ENCODE measurements around the gene USP33. TPM values are rescaled to one million over a fixed set of nuclear protein-coding genes. Genes with fewer than 3 reads are reported as not detected.
"Not testable (repeated sequence)": the region's sequence is repeated elsewhere in the genome, so short reads cannot be mapped to it uniquely, and the experiment has no call there.

USP33 gene
- total RNA-seq, 1 donor from 2014 or later = 75.9 TPM

DNA sequence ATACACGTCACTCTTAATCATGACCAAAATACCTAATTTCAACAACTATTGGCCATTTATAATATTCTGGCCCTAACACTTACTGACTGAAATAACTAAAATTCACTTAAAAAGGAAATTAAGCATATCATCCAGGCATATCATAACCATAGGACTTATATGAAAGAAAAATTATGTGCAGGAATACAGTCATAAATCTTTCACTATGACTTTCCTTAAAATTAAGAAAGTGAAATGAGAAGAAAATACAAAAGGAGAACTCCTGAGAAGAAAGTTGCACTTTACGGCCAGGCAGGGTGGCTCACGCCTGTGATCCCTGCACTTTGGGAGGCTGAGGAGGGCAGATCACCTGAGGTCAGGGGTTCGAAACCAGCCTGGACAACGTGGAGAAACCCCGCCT, 86.6 kb downstream of the USP33 start:
- no peak for DNase-seq (ENCODE audit: low read depth in 2 of 2)

DNA sequence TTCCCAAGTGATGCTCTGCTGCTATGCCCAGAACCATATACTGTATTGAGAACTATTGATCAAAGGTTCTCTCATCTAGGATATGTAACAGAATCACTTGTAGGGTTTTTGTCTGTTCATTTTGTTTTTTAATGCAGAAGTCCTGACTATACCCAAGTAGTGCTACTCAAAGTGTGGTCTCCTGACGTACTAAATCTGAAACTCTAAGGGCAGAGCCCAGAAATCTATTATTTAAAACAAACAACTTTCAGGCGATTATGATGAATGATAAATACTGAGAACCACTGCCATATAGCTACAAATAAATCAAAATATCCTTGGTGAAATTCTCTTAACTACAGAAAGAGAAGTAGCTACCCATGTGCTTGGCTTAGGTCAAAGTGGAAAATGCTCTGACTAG, 87.3 kb downstream of the USP33 start:
- DNase-seq (ENCODE audit: low read depth in 2 of 2) = no peak

DNA sequence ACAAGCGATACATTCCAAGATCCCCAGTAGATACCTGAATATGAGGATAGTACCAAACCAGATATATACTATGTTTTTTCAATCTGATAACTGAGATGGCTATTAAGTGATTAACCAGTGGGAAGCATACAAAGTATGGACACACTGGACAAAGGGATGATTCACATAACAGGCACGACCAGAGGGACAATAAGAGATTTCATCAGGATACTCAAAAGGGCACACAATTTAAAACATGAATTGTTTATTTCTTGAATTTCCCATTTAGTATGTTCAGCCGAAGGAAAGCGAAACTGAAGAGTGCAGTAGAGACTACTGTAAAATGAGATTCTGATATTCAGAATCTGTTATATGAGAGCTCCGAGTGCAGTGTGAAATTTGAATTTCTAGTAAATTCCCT, 87.8 kb downstream of the USP33 start:
- DNase-seq (ENCODE audit: low read depth in 2 of 2) = peak; percentile 30 to 69

GRCh38 chr1:77670330-77670729, 89.3 kb downstream of the USP33 start:
- no peak for DNase-seq (ENCODE audit: low read depth in 2 of 2)

- DNase-seq (ENCODE audit: low read depth in 2 of 2) = no peak
These were observed 90.7 kb downstream of the USP33 start for GRCh38 chr1:77668924-77669449.

DNA sequence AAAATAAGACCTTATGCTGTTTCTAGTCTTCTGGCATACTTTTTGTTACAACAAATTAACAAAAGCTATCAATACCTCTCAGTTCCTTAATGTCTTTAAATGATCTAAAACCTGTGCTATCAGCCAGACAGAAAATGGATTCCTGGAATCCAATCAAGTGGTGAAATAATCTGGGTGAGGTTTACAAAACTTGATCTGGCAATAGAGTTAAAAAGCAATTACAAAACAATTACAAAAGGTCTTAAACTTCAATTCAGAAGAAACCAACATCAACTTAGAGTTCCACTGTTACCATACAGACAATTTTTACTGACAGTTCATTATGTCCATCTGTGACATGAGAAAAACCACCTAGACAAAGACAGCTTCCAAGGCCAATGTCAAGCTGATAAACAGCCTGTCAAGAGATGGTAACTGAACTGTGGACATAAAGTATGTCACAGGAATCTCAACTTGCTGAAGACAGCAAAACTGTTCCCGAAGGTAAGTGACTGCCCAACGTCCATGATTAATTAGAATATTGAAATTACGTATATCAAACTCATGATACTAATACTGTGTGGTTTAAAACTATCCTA, 94.6 kb downstream of the USP33 start:
- DNase-seq (ENCODE audit: low read depth in 2 of 2) = no peak

- DNase-seq (ENCODE audit: low read depth in 2 of 2) = no peak
These were observed 98.0 kb downstream of the USP33 start for GRCh38 chr1:77661696-77662095.

DNA sequence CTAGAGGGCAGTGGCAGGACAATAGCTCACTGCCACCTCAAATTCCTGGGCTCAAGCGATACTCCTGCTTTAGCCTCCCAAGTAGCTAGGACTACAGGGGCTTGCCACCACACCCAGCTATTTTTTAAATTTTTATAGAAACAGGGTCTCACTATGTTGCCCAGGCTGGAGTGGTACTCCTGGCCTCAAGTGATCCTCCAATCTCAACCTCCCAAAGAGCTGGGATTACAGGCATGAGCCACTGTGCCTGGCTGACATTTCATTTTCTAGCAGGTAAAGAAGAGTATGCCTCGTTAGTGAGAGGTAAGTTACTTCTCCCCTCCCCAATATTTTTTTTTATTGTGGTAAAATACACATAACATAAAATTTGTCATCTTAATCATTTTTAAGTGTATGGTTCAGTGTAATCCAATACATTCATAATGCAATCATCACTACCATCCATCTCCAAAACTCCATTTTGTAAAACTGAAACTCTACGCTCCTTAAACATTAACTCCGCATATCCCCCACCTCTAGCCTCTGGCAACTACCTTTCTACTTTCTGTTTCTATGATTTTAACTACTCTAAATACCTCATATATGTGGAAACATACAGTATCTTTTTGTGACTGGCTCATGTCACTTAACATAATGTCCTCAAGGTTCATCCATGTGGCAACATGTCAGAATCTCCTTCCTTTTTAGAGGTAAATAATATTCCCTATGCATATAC, 99.6 kb downstream of the USP33 start:
- no peak for DNase-seq (ENCODE audit: low read depth in 2 of 2)

DNA sequence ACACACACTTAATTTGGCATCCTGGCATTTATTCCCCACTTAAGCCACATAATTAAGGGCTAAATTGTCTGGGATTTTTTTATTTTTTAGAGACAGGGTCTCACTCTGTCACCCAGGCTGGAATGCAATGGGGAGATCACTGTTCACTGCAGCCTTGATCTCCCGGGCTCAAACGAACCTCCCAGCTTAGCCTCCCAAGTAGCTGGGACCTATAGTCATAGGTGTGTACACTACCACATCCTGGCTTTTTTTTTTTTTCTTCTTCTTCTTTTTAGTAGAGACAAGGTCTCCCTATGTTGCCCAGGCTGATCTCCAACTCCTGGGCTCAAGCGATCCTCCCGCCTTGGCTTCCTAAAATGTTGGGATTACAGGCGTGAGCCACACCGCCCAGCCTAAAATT, 101.4 kb downstream of the USP33 start:
- DNase-seq (ENCODE audit: low read depth in 2 of 2) = no peak

DNA sequence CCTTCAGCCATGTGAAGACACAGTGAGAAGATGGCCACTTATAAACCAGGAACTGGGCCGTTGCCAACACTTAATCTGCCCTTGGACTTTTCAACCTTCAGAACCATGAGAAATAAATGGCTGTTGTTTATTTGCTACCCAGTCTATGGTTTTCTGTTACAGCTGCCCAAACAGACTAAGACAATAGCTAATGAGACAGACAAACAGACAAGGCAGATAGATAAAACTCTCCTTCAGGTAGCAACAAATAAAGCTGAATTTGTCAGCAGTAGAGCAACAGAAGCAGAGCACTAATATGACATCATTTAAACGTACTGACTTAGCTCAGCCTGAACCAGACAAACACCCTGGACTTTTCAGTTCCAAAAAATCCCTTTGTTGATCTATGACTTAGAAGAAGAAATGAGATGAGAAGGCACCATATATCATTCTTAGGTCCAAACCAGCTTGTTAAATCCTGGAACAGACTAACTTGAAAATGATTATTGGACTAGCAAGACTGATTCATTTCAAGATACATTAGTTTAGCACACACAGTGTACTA, 104.1 kb downstream of the USP33 start:
- DNase-seq (ENCODE audit: low read depth in 2 of 2) = peak in 1 of 2 donors; percentile 10

DNA sequence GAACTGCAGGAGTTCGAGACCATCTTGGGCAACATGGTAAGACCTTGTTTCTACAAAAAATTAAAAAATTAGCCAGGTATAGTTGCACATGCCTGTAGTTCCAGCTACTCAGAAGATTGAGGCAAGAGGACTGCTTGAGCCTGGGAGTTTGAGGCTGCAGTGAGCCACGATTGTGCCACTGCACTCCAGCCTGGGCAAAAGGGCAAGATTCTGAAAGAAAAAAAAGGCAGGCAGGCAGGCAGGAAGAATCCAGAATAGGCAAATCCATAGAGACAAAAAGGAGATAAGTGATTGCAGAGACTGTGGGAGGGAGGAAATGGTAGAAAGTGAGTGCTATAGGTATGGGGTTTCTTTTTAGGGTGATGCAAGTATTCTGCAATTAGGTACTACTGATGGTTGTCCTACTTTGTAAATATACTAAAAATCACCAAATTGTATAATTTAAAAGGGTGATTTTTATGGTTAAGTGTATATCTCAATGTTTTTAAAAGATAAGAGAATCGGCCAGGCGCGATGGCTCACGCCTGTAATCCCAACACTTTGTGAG, 106.6 kb downstream of the USP33 start:
- DNase-seq (ENCODE audit: low read depth in 2 of 2) = no peak

- no peak for DNase-seq (ENCODE audit: low read depth in 2 of 2)
These were observed 107.4 kb downstream of the USP33 start for GRCh38 chr1:77652268-77652667.

DNA sequence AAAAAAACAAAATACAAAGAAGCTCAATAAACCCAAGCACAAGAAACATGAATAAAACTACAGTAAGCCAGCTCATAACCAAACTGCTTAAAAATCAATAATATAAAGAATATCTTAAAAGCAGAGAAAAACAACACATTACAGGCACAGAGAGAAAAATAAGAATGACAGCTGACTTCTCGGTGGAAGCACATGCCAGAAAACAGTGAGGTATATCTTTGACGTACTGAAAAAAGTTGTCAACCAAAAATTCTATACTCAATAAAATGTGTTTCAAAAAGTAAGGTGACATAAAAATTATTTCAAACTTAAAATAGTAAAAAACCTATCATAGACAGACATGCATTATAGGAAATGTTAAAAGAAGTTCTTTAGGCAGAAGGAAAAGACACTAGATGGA, 110.5 kb downstream of the USP33 start:
- DNase-seq (ENCODE audit: low read depth in 2 of 2) = no peak

GRCh38 chr1:77646224-77646623, 113.4 kb downstream of the USP33 start:
- DNase-seq (ENCODE audit: low read depth in 2 of 2) = not testable (repeated sequence)

Other genes with a start within 250 kb of the USP33 start
- 50.6 and 52.5 TPM in 2 replicates for gene ZZZ3, start 77.2 kb downstream of the USP33 start, total RNA-seq
- 8.9 and 10.2 TPM in 2 replicates for gene MIGA1, start 19.8 kb upstream of the USP33 start, total RNA-seq
- gene NEXN, start 128.8 kb upstream of the USP33 start, total RNA-seq = 0.77 and 1.1 TPM in 2 replicates
- 82.4 and 109 TPM in 2 replicates for gene FUBP1, start 219.2 kb upstream of the USP33 start, total RNA-seq
- 191 TPM in 2 replicates for gene DNAJB4, start 245.1 kb upstream of the USP33 start, total RNA-seq